CD4-positive, alpha-beta T cell treated with Interleukin-2 at 100 ng/mL for 4 hours (primary cell): ENCODE measurements around the gene SVEP1.
"Not testable (repeated sequence)": the region's sequence is repeated elsewhere in the genome, so short reads cannot be mapped to it uniquely, and the experiment has no call there.

Source experiments
- DNase-seq: peaks from one replicate; pipeline ENCODE4 v3.0.0-alpha.2; 2020; ENCODE audit warnings: low spot score

Gene SVEP1

GRCh38 chr9:110358992-110359391, 220.5 kb downstream of the SVEP1 start:
- DNase-seq: not testable (repeated sequence)

GRCh38 chr9:110357505-110357904, 222.0 kb downstream of the SVEP1 start:
- no peak for DNase-seq

- no peak for DNase-seq
These were observed 222.7 kb downstream of the SVEP1 start for GRCh38 chr9:110356639-110357395.

- DNase-seq: no peak
These were observed 223.6 kb downstream of the SVEP1 start for GRCh38 chr9:110355911-110356310.

GRCh38 chr9:110351009-110351467, 228.5 kb downstream of the SVEP1 start:
- DNase-seq: no peak

- DNase-seq: no peak
These were observed 233.2 kb downstream of the SVEP1 start for GRCh38 chr9:110346325-110346724.

GRCh38 chr9:110344821-110345220, 234.7 kb downstream of the SVEP1 start:
- no peak for DNase-seq

- DNase-seq: no peak
These were observed 236.0 kb downstream of the SVEP1 start for GRCh38 chr9:110343551-110343950.

GRCh38 chr9:110340306-110340705, 239.2 kb downstream of the SVEP1 start:
- DNase-seq: no peak

GRCh38 chr9:110338143-110338542, 241.4 kb downstream of the SVEP1 start:
- DNase-seq: no peak

GRCh38 chr9:110337727-110338126, 241.8 kb downstream of the SVEP1 start, which contains the start of gene TXNDC8:
Gene TXNDC8, minus strand, starts transcription at chr9:110337863.
- DNase-seq: no peak

- no peak for DNase-seq
These were observed 243.2 kb downstream of the SVEP1 start for GRCh38 chr9:110336363-110336762.

- DNase-seq: no peak
These were observed 244.7 kb downstream of the SVEP1 start for GRCh38 chr9:110334871-110335270.

GRCh38 chr9:110334183-110334582, 245.4 kb downstream of the SVEP1 start:
- no peak for DNase-seq

- no peak for DNase-seq
These were observed 246.8 kb downstream of the SVEP1 start for GRCh38 chr9:110332766-110333165.

- DNase-seq: no peak
These were observed 248.9 kb downstream of the SVEP1 start for GRCh38 chr9:110330484-110331105.

- no peak for DNase-seq
These were observed 249.8 kb downstream of the SVEP1 start for GRCh38 chr9:110329639-110330230.

GRCh38 chr9:110328763-110329162, 250.8 kb downstream of the SVEP1 start:
- no peak for DNase-seq

GRCh38 chr9:110327716-110328115, 251.8 kb downstream of the SVEP1 start:
- no peak for DNase-seq

GRCh38 chr9:110323818-110324217, 255.7 kb downstream of the SVEP1 start:
- DNase-seq: no peak

- DNase-seq: no peak
These were observed 258.7 kb downstream of the SVEP1 start for GRCh38 chr9:110320651-110321445.

GRCh38 chr9:110319781-110320492, 259.6 kb downstream of the SVEP1 start:
- no peak for DNase-seq
